Effector CD8-positive, alpha-beta T cell (primary cell): Measurements from ENCODE around the gene PRLR.
"Not testable (repeated sequence)": the region's sequence is repeated elsewhere in the genome, so short reads cannot be mapped to it uniquely, and the experiment has no call there.

Experiments
- DNase-seq: peaks from one replicate; lab custom pipeline; 2025; lab: John Stamatoyannopoulos, UW

The PRLR gene

GRCh38 chr5:35195472-35195852, 34.8 kb downstream of the PRLR start:
- no peak for DNase-seq

- no peak for DNase-seq
Observed at GRCh38 chr5:35194635-35195471, 35.4 kb downstream of the PRLR start.

- no peak for DNase-seq
Observed at GRCh38 chr5:35192506-35192905, 37.8 kb downstream of the PRLR start.

- DNase-seq = not testable (repeated sequence)
Observed at GRCh38 chr5:35189801-35190200, 40.5 kb downstream of the PRLR start.

GRCh38 chr5:35188031-35188457, 42.2 kb downstream of the PRLR start:
- no peak for DNase-seq

GRCh38 chr5:35187621-35188020, 42.7 kb downstream of the PRLR start:
- not testable (repeated sequence) for DNase-seq

GRCh38 chr5:35186749-35187148, 43.5 kb downstream of the PRLR start:
- DNase-seq = no peak

GRCh38 chr5:35185518-35185917, 44.8 kb downstream of the PRLR start:
- no peak for DNase-seq

- no peak for DNase-seq
Observed at GRCh38 chr5:35183556-35183955, 46.7 kb downstream of the PRLR start.

GRCh38 chr5:35182910-35183535, 47.3 kb downstream of the PRLR start:
- no peak for DNase-seq

- no peak for DNase-seq
Observed at GRCh38 chr5:35182486-35182885, 47.8 kb downstream of the PRLR start.

- DNase-seq = no peak
Observed at GRCh38 chr5:35180046-35180445, 50.2 kb downstream of the PRLR start.

- DNase-seq = no peak
Observed at GRCh38 chr5:35177783-35178182, 52.5 kb downstream of the PRLR start.

GRCh38 chr5:35172533-35172932, 57.8 kb downstream of the PRLR start:
- no peak for DNase-seq

GRCh38 chr5:35171991-35172390, 58.3 kb downstream of the PRLR start:
- DNase-seq = no peak

GRCh38 chr5:35171078-35171477, 59.2 kb downstream of the PRLR start:
- DNase-seq = no peak

GRCh38 chr5:35166043-35166442, 64.2 kb downstream of the PRLR start:
- no peak for DNase-seq

GRCh38 chr5:35164860-35165542, 65.3 kb downstream of the PRLR start:
- DNase-seq = no peak

- DNase-seq = no peak
Observed at GRCh38 chr5:35163710-35164033, 66.6 kb downstream of the PRLR start.

- DNase-seq = no peak
Observed at GRCh38 chr5:35162848-35163709, 67.2 kb downstream of the PRLR start.

GRCh38 chr5:35161652-35162273, 68.5 kb downstream of the PRLR start:
- no peak for DNase-seq
